GM10847 (cell line): ENCODE data around the gene AP4B1.

ENCODE experiments used
- POLR2A ChIP-seq: IDR thresholded peaks from 2 replicates; pipeline ENCODE4 v1.6.1; 2011; ENCODE audit not compliant: insufficient read length; ENCODE audit errors: extremely low read depth

Gene AP4B1

DNA sequence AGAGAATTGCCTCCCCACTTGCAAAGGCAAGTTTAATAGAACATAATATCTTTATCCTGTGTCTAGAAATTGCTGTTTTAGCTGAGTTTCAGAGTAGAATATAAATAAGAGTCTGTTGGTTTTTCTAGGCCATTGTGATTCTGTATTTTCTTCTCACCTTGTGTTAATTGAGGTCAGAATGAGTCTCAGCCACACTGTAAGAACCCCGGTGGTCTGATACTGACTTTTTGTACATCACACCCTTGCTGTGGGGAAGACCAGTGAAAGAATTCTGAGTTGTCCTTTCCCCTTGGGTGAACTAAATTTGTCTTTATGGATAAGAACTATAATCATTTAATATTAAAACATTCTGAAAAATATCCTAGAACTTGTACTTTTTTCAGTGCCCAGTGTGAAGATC lies 31.4 kb upstream of the AP4B1 start:
- TF ChIP-seq POLR2A, result no peak

GRCh38 chr1:113935176-113935575 lies 30.6 kb upstream of the AP4B1 start:
- no peak for TF ChIP-seq POLR2A

DNA sequence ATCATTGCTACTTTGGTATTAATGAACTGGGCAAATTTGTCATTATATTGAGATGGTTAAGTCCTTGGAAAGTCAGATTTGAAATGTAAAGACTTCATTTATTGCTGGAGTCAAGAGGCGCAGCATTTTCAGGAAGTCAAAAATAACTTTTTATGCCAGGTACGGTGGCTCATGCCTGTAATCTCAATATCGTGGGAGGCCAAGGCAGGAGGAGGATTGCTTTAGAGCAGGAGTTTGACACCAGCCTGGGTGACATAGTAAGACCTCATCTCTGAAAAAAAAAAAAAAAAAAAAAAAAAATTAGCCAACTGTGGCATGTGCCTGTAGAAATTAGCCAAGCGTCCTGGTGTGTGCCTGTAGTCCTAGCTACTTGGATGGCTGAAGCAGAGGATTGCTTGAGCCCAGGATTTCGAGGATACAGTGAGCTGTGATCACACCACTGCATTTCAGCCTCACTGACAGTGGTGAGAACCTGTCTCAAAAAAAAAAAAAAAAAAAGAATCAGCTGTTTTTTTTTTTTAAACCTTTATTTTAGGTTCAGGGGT lies 30.0 kb upstream of the AP4B1 start:
- no peak for TF ChIP-seq POLR2A

DNA sequence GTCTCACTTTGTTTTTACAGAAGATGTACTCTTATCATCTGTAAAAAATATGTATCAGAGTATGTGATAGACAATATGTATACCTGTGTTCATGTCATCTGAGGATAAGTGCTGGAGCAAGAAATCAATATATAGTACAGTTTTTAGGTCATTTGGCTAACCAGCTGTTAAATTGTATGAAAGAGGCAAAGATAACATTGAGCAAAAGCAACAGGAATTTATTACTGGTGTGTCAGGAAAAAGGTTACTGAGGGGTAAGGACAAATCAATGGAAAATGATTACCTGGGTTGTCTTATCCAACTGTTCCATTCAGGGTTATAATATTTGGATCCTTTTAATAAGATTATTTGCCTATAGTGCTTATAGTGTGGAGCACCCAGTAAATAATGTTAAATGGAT lies 29.4 kb upstream of the AP4B1 start:
- TF ChIP-seq POLR2A, result no peak

DNA sequence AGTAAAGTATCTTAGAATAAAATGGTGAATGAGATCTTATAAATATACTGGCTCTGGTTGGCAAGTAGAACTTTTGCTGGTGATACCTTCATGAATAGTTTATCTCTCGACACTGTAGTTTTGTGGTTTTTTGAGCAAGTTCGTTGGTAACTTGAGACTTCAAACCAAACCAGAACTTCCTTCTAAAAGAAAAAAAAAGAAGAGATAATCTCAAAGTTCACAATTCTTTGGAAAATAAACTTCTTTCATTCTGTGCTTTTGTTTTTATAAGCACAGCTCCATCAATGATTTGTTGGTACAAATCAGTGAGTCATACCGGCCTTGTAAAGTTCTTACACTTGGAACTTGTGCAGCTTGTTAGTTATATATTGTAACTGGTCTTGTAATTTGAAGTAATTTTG lies 26.9 kb upstream of the AP4B1 start:
- no peak for TF ChIP-seq POLR2A

DNA sequence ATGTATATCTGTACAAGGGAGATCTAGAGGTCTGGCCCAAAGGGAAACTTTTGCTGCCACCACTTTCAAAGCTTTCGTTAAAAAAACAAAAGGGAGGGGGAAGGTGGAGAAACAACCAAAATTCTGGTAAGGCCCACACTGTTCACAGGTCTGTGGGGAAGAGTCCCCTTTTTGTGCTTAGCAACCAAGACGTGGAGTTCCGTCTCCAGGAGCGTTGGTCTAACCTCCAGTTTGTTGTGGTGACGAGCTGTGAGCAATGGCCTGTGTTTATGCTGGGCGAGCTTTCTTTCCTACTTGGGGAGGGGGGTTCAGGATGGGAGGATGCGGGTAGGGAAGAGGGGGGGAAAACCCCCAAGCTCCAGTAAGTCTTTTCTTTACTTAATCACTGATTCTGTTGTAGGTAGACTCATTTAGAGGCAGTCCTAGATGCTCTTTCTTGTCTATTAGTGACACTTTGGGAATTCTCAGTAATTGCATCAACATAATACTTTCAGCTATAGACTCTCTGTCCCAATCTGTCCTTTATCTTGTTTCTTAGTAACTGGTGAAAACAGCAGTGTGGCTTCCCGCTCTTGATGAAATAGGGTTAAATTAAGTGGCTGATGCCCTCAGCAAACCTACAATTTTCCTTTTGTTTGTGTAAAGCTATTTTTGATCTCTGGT lies 26.0 kb upstream of the AP4B1 start:
- TF ChIP-seq POLR2A, result no peak

GRCh38 chr1:113929750-113930498 lies 25.3 kb upstream of the AP4B1 start:
- no peak for TF ChIP-seq POLR2A

DNA sequence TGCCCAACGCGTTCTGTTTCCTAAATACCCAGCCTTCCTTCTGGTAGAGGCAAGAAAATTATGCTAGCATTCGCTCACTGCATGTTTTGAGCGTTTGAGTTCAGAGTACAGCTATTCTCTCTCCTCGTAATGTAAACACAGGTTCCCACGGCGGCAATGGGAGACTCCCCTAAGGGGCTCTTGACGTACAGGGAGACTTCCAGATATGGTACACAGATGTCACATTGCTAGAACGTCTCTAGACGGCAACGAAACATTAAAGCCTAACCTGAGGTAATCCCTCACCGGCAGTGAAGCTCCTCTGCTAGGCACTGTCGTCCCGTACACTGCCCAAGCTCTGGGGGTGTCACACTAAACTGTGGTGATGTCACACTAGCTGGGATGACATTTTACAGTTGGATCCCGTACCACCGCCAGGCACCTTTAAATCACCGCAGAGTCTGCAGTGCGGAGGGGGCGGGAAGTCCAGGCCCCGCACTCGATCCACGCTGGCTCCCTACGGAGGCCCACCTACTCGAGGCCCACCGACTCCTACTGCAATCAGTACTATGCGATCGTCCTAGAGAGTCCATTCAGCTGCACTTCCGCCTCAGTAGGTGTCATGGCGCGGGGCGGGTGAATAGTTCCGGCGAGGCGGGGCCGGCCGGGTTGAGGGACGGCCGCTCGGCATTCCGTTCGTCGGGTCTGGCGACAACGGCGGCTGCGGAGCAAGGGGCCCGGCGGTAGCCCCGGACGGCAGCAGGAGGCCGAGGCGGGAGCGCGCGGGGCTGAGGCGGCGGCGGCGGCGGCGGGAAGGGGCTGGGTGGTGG lies 24.5 kb upstream of the AP4B1 start, which contains the start of gene HIPK1:
TSS of gene HIPK1 (plus strand) at position 384 of the 809 bp plus-strand sequence.
- peak; percentile 61 for TF ChIP-seq POLR2A

DNA sequence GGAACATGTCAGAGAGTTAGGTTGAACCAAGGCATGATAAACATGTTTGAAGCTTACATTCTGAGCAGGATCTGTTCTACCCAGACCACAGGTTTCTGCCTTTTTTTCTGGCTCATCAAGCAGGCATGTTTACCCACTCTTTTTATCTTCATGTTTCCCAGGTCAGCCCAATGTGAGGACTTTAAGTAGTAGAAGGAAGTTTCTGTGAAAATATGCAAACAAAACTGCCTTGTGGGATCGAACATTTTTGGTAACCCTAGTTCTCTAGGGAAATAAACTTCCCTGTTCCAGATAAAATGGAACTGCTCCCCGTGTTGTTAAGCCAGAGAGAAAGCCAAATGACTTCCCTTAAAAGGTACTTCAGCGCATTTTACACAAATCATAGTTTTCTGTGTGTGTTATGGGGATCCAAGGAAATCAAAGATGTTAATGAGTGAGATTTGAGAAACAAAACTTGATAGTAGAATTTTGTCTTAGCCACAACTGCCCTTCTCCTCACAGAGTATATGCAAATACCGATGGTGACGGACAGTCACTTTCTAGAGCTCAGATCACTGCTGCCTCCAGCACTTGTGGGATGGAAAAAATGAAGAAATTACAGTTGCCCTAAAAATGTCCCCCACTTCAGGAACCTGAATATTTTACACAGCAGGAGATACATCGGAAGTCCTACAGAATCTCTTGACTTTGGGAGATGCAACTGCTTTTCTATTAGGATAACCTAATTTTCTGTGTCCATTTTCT lies 23.8 kb upstream of the AP4B1 start:
- no peak for TF ChIP-seq POLR2A

GRCh38 chr1:113924473-113924872 lies 19.9 kb upstream of the AP4B1 start:
- no peak for TF ChIP-seq POLR2A

DNA sequence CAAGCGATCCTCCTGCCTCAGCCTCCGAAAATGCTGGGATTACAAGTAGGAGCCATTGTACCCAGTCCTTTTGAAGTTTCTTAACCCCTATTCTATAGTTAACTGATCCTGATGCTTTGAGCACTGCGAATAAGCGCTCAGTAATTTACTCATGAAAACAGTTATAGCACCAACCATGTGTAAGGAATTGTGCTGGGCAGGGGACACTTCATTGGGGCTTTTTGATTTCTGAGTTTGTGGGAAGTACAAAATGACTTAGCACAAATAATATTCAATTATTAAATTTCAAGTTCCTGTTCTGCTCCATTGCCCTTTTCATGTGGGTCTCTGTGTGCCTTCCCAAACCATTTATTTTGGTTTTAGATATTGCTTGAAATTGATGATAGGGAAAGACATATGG lies 18.4 kb upstream of the AP4B1 start:
- TF ChIP-seq POLR2A, result no peak

DNA sequence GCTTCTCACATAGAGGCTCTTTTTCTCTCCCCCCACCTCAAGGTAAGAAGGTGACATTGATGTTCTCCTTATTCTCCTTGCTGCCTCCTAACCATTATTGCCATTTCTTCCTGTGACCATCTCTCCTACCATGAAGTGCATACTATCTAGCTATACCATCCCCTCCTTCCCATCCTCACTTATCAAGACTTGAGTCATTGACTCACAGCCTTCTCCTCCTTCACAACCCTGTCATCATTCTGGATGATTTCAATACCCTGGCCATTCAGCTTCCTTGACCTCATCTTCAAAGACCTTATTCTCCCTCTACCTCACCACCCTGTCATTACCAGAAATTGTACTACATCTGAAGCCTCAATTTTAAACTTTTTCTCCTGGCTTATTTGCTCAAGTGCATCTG lies 13.6 kb upstream of the AP4B1 start:
- no peak for TF ChIP-seq POLR2A

DNA sequence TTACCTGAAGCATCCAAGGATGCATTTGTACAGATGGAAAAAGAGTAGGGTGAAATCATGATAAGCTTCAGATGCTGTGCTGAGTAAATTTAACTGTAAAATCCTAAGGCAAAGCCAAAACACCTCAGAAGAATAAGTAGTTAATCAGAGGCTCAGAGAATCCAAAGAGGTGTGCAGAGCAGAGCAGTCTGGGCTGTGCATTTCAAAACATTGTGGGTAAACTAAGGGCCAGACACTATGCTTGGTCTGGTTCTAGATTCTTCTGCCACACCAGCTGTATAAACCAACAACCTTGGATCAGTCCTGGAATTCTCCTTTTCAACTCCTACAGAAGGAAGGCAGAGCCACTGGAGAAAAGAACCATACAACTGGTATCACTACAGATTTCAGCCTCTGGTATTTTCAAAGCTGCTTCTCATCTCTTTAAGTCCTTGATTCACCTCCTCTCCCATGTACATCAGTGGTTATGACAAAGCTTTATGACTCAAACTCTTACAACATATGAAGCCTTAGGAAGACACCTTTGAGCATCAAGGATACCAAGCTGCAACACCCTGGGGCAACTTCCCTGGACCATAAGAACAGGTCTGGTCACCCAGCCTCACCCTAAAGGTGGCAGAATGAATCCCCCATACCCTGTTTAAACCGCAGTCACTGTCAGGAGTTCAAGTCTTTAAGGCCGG lies 12.9 kb upstream of the AP4B1 start:
- TF ChIP-seq POLR2A, result no peak

- no peak for TF ChIP-seq POLR2A
These were observed 12.4 kb upstream of the AP4B1 start for GRCh38 chr1:113916974-113917373.
